Mesendoderm (in vitro differentiated cells): ENCODE results near the gene EEF1AKMT1.
A peak's percentile ranks its signal among the peaks of the same experiment; 100 is the strongest.

ENCODE experiments used
- DNase-seq: peaks from one replicate; pipeline ENCODE4 v3.0.0; 2013
- H2AK5ac ChIP-seq: 2 replicates; pipeline ENCODE4 v1.6.1; 2013; ENCODE audit warnings: low read length, inconsistent platforms
- H2BK120ac ChIP-seq: 2 replicates; pipeline ENCODE4 v1.6.1; 2013; ENCODE audit warnings: low read depth, mild to moderate bottlenecking, low read length, moderate library complexity, mixed read lengths
- H2BK15ac ChIP-seq: replicated peaks from 2 replicates; pipeline ENCODE4 v1.6.1; 2013; ENCODE audit warnings: low read depth, mild to moderate bottlenecking, moderate library complexity
- H2BK5ac ChIP-seq: 2 replicates; pipeline ENCODE4 v1.6.1; 2013; ENCODE audit warnings: low read length, inconsistent platforms
- H3K18ac ChIP-seq: 2 replicates; pipeline ENCODE4 v1.6.1; 2013; ENCODE audit warnings: mild to moderate bottlenecking, low read length, mixed read lengths
- H3K23ac ChIP-seq: one replicate; pipeline ENCODE4 v1.6.1; 2013; ENCODE audit warnings: low read length
- H3K27ac ChIP-seq: 2 replicates; pipeline ENCODE4 v1.5.1; 2013; ENCODE audit warnings: low read depth, mild to moderate bottlenecking, inconsistent platforms, low read length, moderate library complexity
- H3K27me3 ChIP-seq: 2 replicates; pipeline ENCODE4 v1.6.1; 2013; ENCODE audit warnings: low read length, control low read depth, mild to moderate bottlenecking, inconsistent platforms; ENCODE audit not compliant: insufficient read depth, poor library complexity
- H3K36me3 ChIP-seq: 2 replicates; pipeline ENCODE4 v1.6.1; 2013; ENCODE audit warnings: low read length, inconsistent platforms; ENCODE audit not compliant: control insufficient read depth, insufficient read depth
- H3K4ac ChIP-seq: one replicate; pipeline ENCODE4 v1.6.1; 2013; ENCODE audit warnings: low read depth, mild to moderate bottlenecking, low read length, moderate library complexity
- H3K4me1 ChIP-seq: 2 replicates; pipeline ENCODE4 v1.6.1; 2013; ENCODE audit warnings: low read depth, low read length, inconsistent platforms; ENCODE audit not compliant: control insufficient read depth
- H3K4me2 ChIP-seq: 2 replicates; pipeline ENCODE4 v1.6.1; 2013; ENCODE audit warnings: low read length
- H3K4me3 ChIP-seq: 2 replicates; pipeline ENCODE4 v1.5.1; 2013; ENCODE audit warnings: mild to moderate bottlenecking, low read length
- H3K56ac ChIP-seq: one replicate; pipeline ENCODE4 v1.6.1; 2013; ENCODE audit warnings: low read length
- H3K79me1 ChIP-seq: 2 replicates; pipeline ENCODE4 v1.6.1; 2013; ENCODE audit warnings: low read length, inconsistent platforms
- H3K79me2 ChIP-seq: 2 replicates; pipeline ENCODE4 v1.6.1; 2013; ENCODE audit warnings: mild to moderate bottlenecking, low read length; ENCODE audit not compliant: control insufficient read depth, insufficient read depth
- H3K9ac ChIP-seq: 2 replicates; pipeline ENCODE4 v1.6.1; 2013; ENCODE audit warnings: low read length, inconsistent platforms
- H4K5ac ChIP-seq: one replicate; pipeline ENCODE4 v1.6.1; 2013; ENCODE audit warnings: low read length
- H4K8ac ChIP-seq: one replicate; pipeline ENCODE4 v1.6.1; 2013; ENCODE audit warnings: low read depth, mild to moderate bottlenecking, control low read depth, low read length, moderate library complexity
- WGBS: extraction: QIAGEN DNeasy Blood & Tissue Kit; methylation state at CpG from one replicate; pipeline ENCODE4 v1.1.7; 2013; ENCODE audit warnings: low lambda C conversion rate, missing lambda C conversion rate; ENCODE audit not compliant: insufficient coverage; ENCODE audit errors: extremely low coverage; 5-methylcytosine and 5-hydroxymethylcytosine counted together

Gene EEF1AKMT1

DNA sequence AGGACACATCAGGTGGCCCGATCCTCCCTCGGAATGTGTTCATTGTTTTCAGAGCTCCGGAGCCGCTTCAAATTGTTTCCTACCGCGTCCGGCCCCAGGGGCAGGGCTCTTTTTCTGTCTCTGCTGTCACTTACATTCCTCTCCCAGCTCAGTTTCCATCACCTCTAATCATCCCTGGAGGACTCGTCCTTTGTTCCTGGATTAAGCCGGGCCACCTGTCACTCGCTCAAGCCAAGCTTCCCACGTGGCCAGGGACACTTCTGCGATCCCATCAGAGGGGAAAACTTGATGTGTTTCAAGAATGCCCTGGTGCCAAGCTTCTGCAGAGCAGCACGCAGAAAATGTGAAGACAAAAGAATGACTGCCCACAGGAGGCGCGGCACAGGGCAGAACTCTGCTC, 56.8 kb downstream of the EEF1AKMT1 start:
- Histone ChIP-seq H3K4me1 (no peaks in the 10 kb centered on the region), H3K27me3 (no peaks in the 10 kb centered on the region), H4K8ac (no peak overlapping the region), H2AK5ac (no peak overlapping the region), H3K4ac (no peak overlapping the region), H3K18ac (no peak overlapping the region), H3K79me2 (no peaks in the 10 kb centered on the region), H3K4me2 (no peak overlapping the region), H2BK15ac (no peak overlapping the region), H3K56ac (no peak overlapping the region), H2BK120ac (no peak overlapping the region), H3K36me3 (no peaks in the 10 kb centered on the region), H3K23ac (no peak overlapping the region), H4K5ac (no peak overlapping the region), H3K27ac (no peak overlapping the region), H3K9ac (no peak overlapping the region), H3K4me3 (no peak overlapping the region), H3K79me1 (no peaks in the 10 kb centered on the region), H2BK5ac (no peak overlapping the region)
- WGBS: no CpG with 5 or more reads among the region's 15 CpGs
- peak; percentile 69 for DNase-seq

DNA sequence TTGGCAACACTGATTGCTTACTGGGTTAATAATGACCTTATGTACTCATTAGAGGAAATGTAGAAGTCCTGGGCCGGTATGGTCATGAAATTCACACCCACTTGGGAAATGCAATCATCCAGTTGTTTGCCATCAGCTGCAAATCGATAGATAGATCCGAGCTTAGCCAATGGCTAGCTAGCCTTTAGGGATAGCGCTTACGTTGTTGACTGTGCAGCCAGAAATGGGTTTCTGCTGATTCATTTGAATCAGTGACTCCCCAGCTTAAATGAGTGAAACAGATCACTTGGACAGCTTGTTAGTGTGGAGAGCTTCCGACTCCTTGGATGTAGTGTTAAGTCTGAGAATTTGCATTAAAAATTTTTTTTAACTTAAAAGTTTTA, 58.4 kb downstream of the EEF1AKMT1 start:
- H3K9ac ChIP-seq: no peak overlapping the region
- H2BK5ac ChIP-seq: no peak overlapping the region
- H3K4ac ChIP-seq: no peak overlapping the region
- no peak for DNase-seq
- no peak overlapping the region for H3K4me3 ChIP-seq
- no peaks in the 10 kb centered on the region for H3K4me1 ChIP-seq
- H2AK5ac ChIP-seq: no peak overlapping the region
- no peaks in the 10 kb centered on the region for H3K36me3 ChIP-seq
- no peak overlapping the region for H4K8ac ChIP-seq
- H3K27ac ChIP-seq: no peak overlapping the region
- no peaks in the 10 kb centered on the region for H3K79me1 ChIP-seq
- no peak overlapping the region for H2BK120ac ChIP-seq
- H2BK15ac ChIP-seq: no peak overlapping the region
- no peaks in the 10 kb centered on the region for H3K27me3 ChIP-seq
- WGBS: no CpG with 5 or more reads among the region's 6 CpGs
- H3K18ac ChIP-seq: no peak overlapping the region
- H3K79me2 ChIP-seq: no peaks in the 10 kb centered on the region
- H3K4me2 ChIP-seq: no peak overlapping the region
- peak overlapping the region; percentile 10 for H3K56ac ChIP-seq
- H4K5ac ChIP-seq: no peak overlapping the region
- H3K23ac ChIP-seq: no peak overlapping the region

GRCh38 chr13:20714563-20715329, 59.0 kb downstream of the EEF1AKMT1 start:
- Histone ChIP-seq H3K56ac (no peak overlapping the region), H3K79me1 (no peaks in the 10 kb centered on the region), H3K18ac (no peak overlapping the region), H3K9ac (no peak overlapping the region), H3K4ac (no peak overlapping the region), H3K4me3 (no peak overlapping the region), H3K36me3 (no peaks in the 10 kb centered on the region), H2AK5ac (no peak overlapping the region), H2BK120ac (no peak overlapping the region), H3K23ac (no peak overlapping the region), H2BK15ac (no peak overlapping the region), H4K5ac (no peak overlapping the region), H2BK5ac (no peak overlapping the region), H3K27ac (no peak overlapping the region), H3K27me3 (no peaks in the 10 kb centered on the region), H3K4me2 (no peak overlapping the region), H4K8ac (no peak overlapping the region), H3K4me1 (no peaks in the 10 kb centered on the region), H3K79me2 (no peaks in the 10 kb centered on the region)
- WGBS: no CpG with 5 or more reads among the region's 9 CpGs
- DNase-seq: no peak

GRCh38 chr13:20714161-20714560, 59.6 kb downstream of the EEF1AKMT1 start:
- no peak overlapping the region for H2BK15ac ChIP-seq
- H2AK5ac ChIP-seq: no peak overlapping the region
- H2BK5ac ChIP-seq: no peak overlapping the region
- no peak overlapping the region for H3K4me2 ChIP-seq
- no peak overlapping the region for H3K56ac ChIP-seq
- H3K4me1 ChIP-seq: no peaks in the 10 kb centered on the region
- H3K4me3 ChIP-seq: no peak overlapping the region
- no peaks in the 10 kb centered on the region for H3K79me1 ChIP-seq
- no peak overlapping the region for H2BK120ac ChIP-seq
- H3K27me3 ChIP-seq: no peaks in the 10 kb centered on the region
- H3K4ac ChIP-seq: no peak overlapping the region
- H3K36me3 ChIP-seq: no peaks in the 10 kb centered on the region
- no peak overlapping the region for H3K18ac ChIP-seq
- no peak overlapping the region for H4K8ac ChIP-seq
- H3K79me2 ChIP-seq: no peaks in the 10 kb centered on the region
- no peak overlapping the region for H4K5ac ChIP-seq
- no CpG with 5 or more reads among the region's 8 CpGs for WGBS
- no peak for DNase-seq
- no peak overlapping the region for H3K9ac ChIP-seq
- no peak overlapping the region for H3K23ac ChIP-seq
- H3K27ac ChIP-seq: no peak overlapping the region

- H3K27ac ChIP-seq: no peak overlapping the region
- no peak overlapping the region for H3K4me3 ChIP-seq
- WGBS: no CpG with 5 or more reads among the region's 11 CpGs
Observed at GRCh38 chr13:20713751-20714150, 60.0 kb downstream of the EEF1AKMT1 start.

DNA sequence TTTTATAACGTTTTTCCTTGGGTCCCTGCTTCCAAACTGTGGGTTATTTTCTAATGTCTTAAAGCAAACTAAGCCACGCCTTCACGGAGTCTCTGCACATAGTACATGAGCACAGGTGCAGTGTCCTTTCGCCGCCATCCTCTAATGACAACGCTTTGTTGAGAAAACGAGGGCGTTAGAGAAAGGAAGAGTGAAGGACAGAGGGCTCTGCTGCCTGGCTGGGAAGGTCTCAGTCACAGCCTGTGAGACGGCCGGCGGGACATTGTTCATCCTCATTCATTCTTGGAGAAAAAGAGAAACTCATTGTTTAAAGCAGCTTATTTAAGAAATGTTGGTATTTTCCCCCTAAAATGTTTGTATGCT, 60.8 kb downstream of the EEF1AKMT1 start:
- H4K5ac ChIP-seq: no peak overlapping the region
- H4K8ac ChIP-seq: no peak overlapping the region
- H3K27me3 ChIP-seq: no peaks in the 10 kb centered on the region
- no peak overlapping the region for H2BK5ac ChIP-seq
- no peak overlapping the region for H2BK120ac ChIP-seq
- H3K27ac ChIP-seq: no peak overlapping the region
- no peak overlapping the region for H3K23ac ChIP-seq
- H3K79me2 ChIP-seq: no peaks in the 10 kb centered on the region
- DNase-seq: no peak
- H3K18ac ChIP-seq: no peak overlapping the region
- no peak overlapping the region for H2AK5ac ChIP-seq
- no peak overlapping the region for H3K4me3 ChIP-seq
- H3K4me2 ChIP-seq: peak overlapping the region; percentile 49
- no peak overlapping the region for H2BK15ac ChIP-seq
- H3K9ac ChIP-seq: no peak overlapping the region
- WGBS: no CpG with 5 or more reads among the region's 11 CpGs
- no peaks in the 10 kb centered on the region for H3K4me1 ChIP-seq
- H3K4ac ChIP-seq: no peak overlapping the region
- H3K56ac ChIP-seq: peak overlapping the region; percentile 77
- H3K79me1 ChIP-seq: no peaks in the 10 kb centered on the region
- H3K36me3 ChIP-seq: no peaks in the 10 kb centered on the region

More at GRCh38 chr13:20713751-20714150, 60.0 kb downstream of the EEF1AKMT1 start:
- H3K18ac ChIP-seq: no peak overlapping the region
- no peak overlapping the region for H3K56ac ChIP-seq
- H2BK15ac ChIP-seq: no peak overlapping the region
- H3K4me1 ChIP-seq: no peaks in the 10 kb centered on the region
- H3K23ac ChIP-seq: no peak overlapping the region
- H3K79me2 ChIP-seq: no peaks in the 10 kb centered on the region
- H3K4ac ChIP-seq: no peak overlapping the region
- no peaks in the 10 kb centered on the region for H3K79me1 ChIP-seq
- H3K4me2 ChIP-seq: no peak overlapping the region
- H2AK5ac ChIP-seq: no peak overlapping the region
- H4K5ac ChIP-seq: no peak overlapping the region
- DNase-seq: no peak
- H2BK5ac ChIP-seq: no peak overlapping the region
- H3K27me3 ChIP-seq: no peaks in the 10 kb centered on the region
- no peaks in the 10 kb centered on the region for H3K36me3 ChIP-seq
- no peak overlapping the region for H3K9ac ChIP-seq
- no peak overlapping the region for H2BK120ac ChIP-seq
- H4K8ac ChIP-seq: no peak overlapping the region
